GM23248 (cell line): ENCODE results near the gene RAB31. TPM values are rescaled to one million over a fixed set of nuclear protein-coding genes. Genes with fewer than 3 reads are reported as not detected.

Experiments used
- DNase-seq: peaks from one replicate; pipeline ENCODE4 v3.0.0-alpha.2; 2015
- H2AFZ ChIP-seq: fragments of 200-600 bp; sonication (generic); 2 replicates; pipeline ENCODE4 v1.6.1; 2016; ENCODE audit warnings: antibody characterized with exemption
- H3F3A ChIP-seq: fragments of 200-600 bp; sonication (generic); 2 replicates; pipeline ENCODE4 v1.6.1; 2016; ENCODE audit warnings: mild to moderate bottlenecking, antibody characterized with exemption, mixed run types; ENCODE audit not compliant: insufficient read depth
- H3K27ac ChIP-seq: fragments of 200-600 bp; sonication (generic); 2 replicates; pipeline ENCODE4 v1.5.1; 2016; ENCODE audit warnings: mild to moderate bottlenecking
- H3K27me3 ChIP-seq: fragments of 200-600 bp; sonication (generic); replicated peaks from 2 replicates; pipeline ENCODE4 v1.6.1; 2016; ENCODE audit warnings: mild to moderate bottlenecking; ENCODE audit not compliant: insufficient read depth
- H3K36me3 ChIP-seq: fragments of 200-600 bp; sonication (generic); 2 replicates; pipeline ENCODE4 v1.6.1; 2016; ENCODE audit warnings: low read depth, mild to moderate bottlenecking
- H3K4me1 ChIP-seq: fragments of 200-600 bp; sonication (generic); 2 replicates; pipeline ENCODE4 v1.6.1; 2016; ENCODE audit warnings: mild to moderate bottlenecking; ENCODE audit not compliant: insufficient read depth
- H3K4me2 ChIP-seq: fragments of 200-600 bp; sonication (generic); one replicate; pipeline ENCODE4 v1.6.1; 2016; ENCODE audit warnings: mild to moderate bottlenecking; ENCODE audit not compliant: unreplicated experiment
- H3K4me3 ChIP-seq: fragments of 200-600 bp; sonication (generic); 2 replicates; pipeline ENCODE4 v1.5.1; 2016; ENCODE audit warnings: mild to moderate bottlenecking
- H3K79me2 ChIP-seq: fragments of 200-600 bp; sonication (generic); 2 replicates; pipeline ENCODE4 v1.6.1; 2016; ENCODE audit warnings: mild to moderate bottlenecking; ENCODE audit not compliant: insufficient read depth
- H3K9ac ChIP-seq: fragments of 200-600 bp; sonication (generic); 2 replicates; pipeline ENCODE4 v1.6.1; 2016; ENCODE audit warnings: mild to moderate bottlenecking
- H3K9me2 ChIP-seq: fragments of 200-600 bp; sonication (generic); 2 replicates; pipeline ENCODE4 v1.6.1; 2016; ENCODE audit warnings: mixed run types, mild to moderate bottlenecking, moderate library complexity; ENCODE audit not compliant: insufficient read depth
- H3K9me3 ChIP-seq: fragments of 200-600 bp; sonication (generic); one replicate; pipeline ENCODE4 v1.6.1; 2017; ENCODE audit warnings: low read depth
- H4K20me1 ChIP-seq: fragments of 200-600 bp; sonication (generic); 2 replicates; pipeline ENCODE4 v1.6.0; 2016; ENCODE audit not compliant: insufficient read depth
- EZH2 ChIP-seq: fragments of 200-600 bp; sonication (generic); IDR thresholded peaks from 2 replicates; pipeline ENCODE4 v1.6.1; 2018; ENCODE audit warnings: antibody characterized with exemption, mild to moderate bottlenecking; ENCODE audit not compliant: insufficient read depth, poor library complexity, severe bottlenecking
- EZH2phosphoT487 ChIP-seq: fragments of 200-600 bp; sonication (generic); IDR thresholded peaks from 2 replicates; pipeline ENCODE4 v1.6.1; 2018; ENCODE audit warnings: antibody characterized with exemption, moderate library complexity, mild to moderate bottlenecking, low read depth; ENCODE audit not compliant: insufficient read depth
- WGBS, 2 experiments: methylation state at CpG; one replicate each; pipeline ENCODE4 v1.1.6; 2015 to 2017; ENCODE audit warnings: low lambda C conversion rate in 2 of 2, low coverage in 1 of 2; ENCODE audit errors: missing lambda C conversion rate in 2 of 2; 5-methylcytosine and 5-hydroxymethylcytosine counted together
- in situ Hi-C: fragments of 300-500 bp; cut with MboI; formaldehyde crosslinking; loops from 2 replicates; pipeline ENCODE4 v1.15.0; 2020
- polyA plus RNA-seq: library from polyadenylated mRNA; unstranded; fragments of >200 nt; fragmentation: Nextera tagmentation; extraction: Ambion mirVana; gene quantifications from 2 replicates; pipeline ENCODE4 v1.2.1, GENCODE V29; 2016
- total RNA-seq: library from RNA; depleted of rRNA; stranded (reverse); fragments of >200 nt; shearing (Covaris generic); gene quantifications from 2 replicates; pipeline ENCODE4 v1.2.3, GENCODE V29; 2014

RAB31 gene
- total and polyA plus RNA-seq, 2 experiments from 2014 or later, result 49.2 to 144 TPM

DNA sequence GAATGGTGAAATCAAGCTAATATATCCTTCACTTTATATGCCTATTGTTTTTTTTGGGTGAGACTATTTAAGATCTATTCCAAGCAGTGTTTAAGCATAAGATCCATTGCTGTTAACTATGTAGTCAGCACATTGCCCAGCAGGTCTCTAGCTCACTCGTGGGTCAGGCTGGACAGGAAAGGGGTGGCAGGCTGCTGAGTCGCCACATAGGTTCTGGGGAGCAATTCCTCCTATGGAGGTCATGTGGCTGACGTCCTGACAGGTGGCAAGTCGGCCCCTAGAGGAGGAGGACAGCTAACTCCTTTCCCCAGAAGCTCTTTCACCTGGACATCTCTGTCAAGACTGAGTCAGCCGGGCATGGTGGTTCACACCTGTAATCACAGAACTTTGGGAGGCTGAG, 13.9 kb upstream of the RAB31 start:
- Histone ChIP-seq H3K79me2 (no peaks in the 10 kb centered on the region), H3K27me3 (no peaks in the 10 kb centered on the region), H3K4me3 (no peak overlapping the region), H3K9me3 (no peaks in the 10 kb centered on the region), H3K4me2 (no peak overlapping the region), H3F3A (0 out of 2 replicates have a peak, but pooled peaks cover 10% of the 10 kb centered on the region), H3K9ac (no peak overlapping the region), H3K4me1 (no peaks in the 10 kb centered on the region), H3K27ac (no peak overlapping the region), H2AFZ (no peak overlapping the region), H4K20me1 (no peaks in the 10 kb centered on the region), H3K9me2 (no peaks in the 10 kb centered on the region), H3K36me3 (no peaks in the 10 kb centered on the region)
- TF ChIP-seq EZH2phosphoT487 (no peak), EZH2 (no peak)
- no peak for DNase-seq
- 95% methylated on average over 5 of the region's 5 CpGs for WGBS, 2 experiments
- in situ Hi-C loops, result loop anchor here (25.0 kb wide), 2 partner anchors 243 to 818 kb away; no protein-coding TSS in a partner anchor

GRCh38 chr18:9694952-9695495, 13.1 kb upstream of the RAB31 start:
- no peak overlapping the region for H3K9ac ChIP-seq

DNA sequence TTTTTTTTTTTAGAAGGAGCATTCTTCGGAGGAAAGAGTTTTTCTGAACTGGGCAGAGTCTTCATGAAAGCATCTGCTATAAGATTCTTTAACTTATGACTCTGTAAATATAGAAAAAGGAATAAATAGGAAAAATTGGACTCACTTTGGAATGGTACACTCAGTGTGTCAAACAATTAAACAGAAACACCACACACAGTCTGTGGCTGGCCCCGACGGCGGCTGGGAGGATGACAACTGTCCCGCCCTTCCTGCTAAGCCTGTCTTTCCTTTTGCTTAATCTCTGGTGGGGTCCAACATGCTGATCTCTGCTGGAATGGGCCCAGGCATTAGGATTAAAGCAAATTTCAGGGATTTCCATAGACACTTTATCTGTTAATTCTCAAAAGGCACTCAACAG, 12.5 kb upstream of the RAB31 start:
- WGBS, 2 experiments, result 74 to 76% methylated on average over 5 of the region's 5 CpGs

More at GRCh38 chr18:9694952-9695495, 13.1 kb upstream of the RAB31 start:
- no peaks in the 10 kb centered on the region for H3K9me2 ChIP-seq
- 0 out of 2 replicates have a peak, but pooled peaks cover 10% of the 10 kb centered on the region for H3F3A ChIP-seq
- no peaks in the 10 kb centered on the region for H4K20me1 ChIP-seq
- no peaks in the 10 kb centered on the region for H3K79me2 ChIP-seq
- 77 to 81% methylated on average over 3 of the region's 3 CpGs for WGBS, 2 experiments
- H3K4me1 ChIP-seq, result no peaks in the 10 kb centered on the region
- TF ChIP-seq EZH2phosphoT487, result no peak
- TF ChIP-seq EZH2, result no peak
- in situ Hi-C loops, result loop anchor here (25.0 kb wide), 2 partner anchors 242 to 817 kb away; no protein-coding TSS in a partner anchor
- H3K36me3 ChIP-seq, result no peaks in the 10 kb centered on the region
- no peaks in the 10 kb centered on the region for H3K9me3 ChIP-seq
- no peak overlapping the region for H3K4me3 ChIP-seq
- no peak overlapping the region for H2AFZ ChIP-seq
- H3K27ac ChIP-seq, result no peak overlapping the region
- H3K27me3 ChIP-seq, result no peaks in the 10 kb centered on the region
- H3K4me2 ChIP-seq, result no peak overlapping the region
- no peak for DNase-seq

GRCh38 chr18:9696112-9696511, 12.0 kb upstream of the RAB31 start:
- H2AFZ ChIP-seq, result no peak overlapping the region
- H3K79me2 ChIP-seq, result no peaks in the 10 kb centered on the region
- no peaks in the 10 kb centered on the region for H3K4me1 ChIP-seq
- H3K36me3 ChIP-seq, result no peaks in the 10 kb centered on the region
- WGBS, 2 experiments, result 77 to 80% methylated on average over 2 of the region's 2 CpGs
- no peak overlapping the region for H3K4me3 ChIP-seq
- H3K9me2 ChIP-seq, result no peaks in the 10 kb centered on the region
- no peak overlapping the region for H3K27ac ChIP-seq
- TF ChIP-seq EZH2 (no peak), EZH2phosphoT487 (no peak)
- H4K20me1 ChIP-seq, result no peaks in the 10 kb centered on the region
- in situ Hi-C loops, result loop anchor here (25.0 kb wide), 2 partner anchors 241 to 816 kb away; no protein-coding TSS in a partner anchor
- H3F3A ChIP-seq, result 0 out of 2 replicates have a peak, but pooled peaks cover 3% of the 10 kb centered on the region
- no peaks in the 10 kb centered on the region for H3K9me3 ChIP-seq
- H3K27me3 ChIP-seq, result no peaks in the 10 kb centered on the region
- no peak for DNase-seq
- no peak overlapping the region for H3K9ac ChIP-seq
- H3K4me2 ChIP-seq, result no peak overlapping the region

More for the DNA sequence above, 12.5 kb upstream of the RAB31 start:
- TF ChIP-seq EZH2, result no peak
- TF ChIP-seq EZH2phosphoT487, result no peak
- Histone ChIP-seq H3K9ac (no peak overlapping the region), H3K4me2 (no peak overlapping the region), H3K9me2 (no peaks in the 10 kb centered on the region), H3K27me3 (no peaks in the 10 kb centered on the region), H3K4me3 (no peak overlapping the region), H3K36me3 (no peaks in the 10 kb centered on the region), H4K20me1 (no peaks in the 10 kb centered on the region), H3K9me3 (no peaks in the 10 kb centered on the region), H3K4me1 (no peaks in the 10 kb centered on the region), H3K79me2 (no peaks in the 10 kb centered on the region), H2AFZ (no peak overlapping the region), H3F3A (0 out of 2 replicates have a peak, but pooled peaks cover 8% of the 10 kb centered on the region), H3K27ac (no peak overlapping the region)
- in situ Hi-C loops, result loop anchor here (25.0 kb wide), 2 partner anchors 242 to 817 kb away; no protein-coding TSS in a partner anchor
- no peak for DNase-seq
